HL-60/S4 treated with phorbol 12-myristate 13-acetate at 8.2 ng/mL for 4 days and 3 days (cell line): ENCODE measurements around the gene RASEF.

ENCODE experiments used
- in situ Hi-C: fragments of 300-500 bp; cut with MboI; formaldehyde crosslinking; loops from 2 replicates; pipeline ENCODE4 v1.15.0; 2022; ENCODE audit warnings: low sequenced_read_pairs

The RASEF gene

DNA sequence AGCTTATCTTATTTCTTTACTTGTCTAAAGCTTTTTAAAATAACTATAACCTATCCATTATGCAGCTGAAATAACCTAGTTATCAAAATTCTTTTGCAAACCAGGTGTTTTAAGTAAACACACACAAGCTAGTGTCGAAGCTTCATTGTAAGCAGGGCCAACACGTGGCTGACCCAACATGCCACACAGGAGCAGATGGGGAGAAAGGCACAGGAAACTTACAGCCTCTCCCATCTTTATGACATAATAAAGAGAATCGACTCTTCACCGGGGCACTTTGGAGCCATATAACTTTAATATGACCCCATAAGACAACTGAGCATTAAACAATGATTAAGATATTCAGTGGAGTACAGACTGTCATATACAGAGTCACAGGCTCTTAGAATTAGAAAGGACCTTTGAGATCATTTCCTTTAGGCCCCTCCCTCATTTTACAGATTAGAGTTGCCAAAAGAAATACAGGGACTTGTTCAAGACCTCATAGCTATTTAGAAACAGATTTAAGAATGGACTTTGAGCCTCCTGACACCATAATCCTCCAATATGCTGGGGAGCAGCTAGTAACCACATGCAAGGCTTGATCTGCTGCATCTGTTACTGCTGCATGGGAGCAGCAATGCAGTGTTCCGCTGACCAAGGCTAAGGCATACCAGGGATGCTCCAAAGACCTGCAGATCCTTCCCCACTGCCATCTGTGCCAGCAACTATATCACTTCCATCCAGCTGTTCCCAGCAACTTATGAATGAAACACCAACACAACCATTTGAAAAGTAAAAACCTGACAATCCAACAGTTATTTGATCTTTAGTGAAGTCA lies 75.4 kb downstream of the RASEF start:
- in situ Hi-C loops, result no loop called here

GRCh38 chr9:82981552-82981951 lies 81.4 kb downstream of the RASEF start:
- in situ Hi-C loops, result no loop called here

GRCh38 chr9:82975176-82975575 lies 87.8 kb downstream of the RASEF start:
- in situ Hi-C loops, result no loop called here

- in situ Hi-C loops, result no loop called here
Measured at GRCh38 chr9:82972446-82972845, 90.5 kb downstream of the RASEF start.

- in situ Hi-C loops, result no loop called here
Measured at GRCh38 chr9:82970359-82970758, 92.6 kb downstream of the RASEF start.

DNA sequence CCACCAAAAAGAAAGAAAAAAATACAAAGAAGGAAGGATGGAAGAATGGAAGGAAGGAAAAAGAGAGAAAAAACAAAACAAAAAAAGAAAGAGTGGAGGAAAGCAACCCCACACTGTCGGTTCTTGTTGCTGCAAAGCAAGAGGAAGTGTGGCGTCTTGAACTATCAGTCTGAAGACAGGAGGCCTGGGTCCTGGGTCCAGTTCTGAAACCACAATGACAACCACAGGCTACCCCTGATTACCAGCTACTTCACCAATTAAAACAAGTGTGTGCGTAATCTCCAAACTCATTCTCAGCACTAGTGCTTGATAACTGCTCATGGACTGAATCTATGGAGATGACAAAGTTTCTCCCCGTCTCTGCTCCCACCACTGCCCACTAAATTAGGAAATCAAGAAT lies 93.7 kb downstream of the RASEF start:
- in situ Hi-C loops, result no loop called here

- in situ Hi-C loops, result no loop called here
Measured at GRCh38 chr9:82968816-82969215, 94.1 kb downstream of the RASEF start.

GRCh38 chr9:82968388-82968787 lies 94.6 kb downstream of the RASEF start:
- in situ Hi-C loops, result no loop called here

DNA sequence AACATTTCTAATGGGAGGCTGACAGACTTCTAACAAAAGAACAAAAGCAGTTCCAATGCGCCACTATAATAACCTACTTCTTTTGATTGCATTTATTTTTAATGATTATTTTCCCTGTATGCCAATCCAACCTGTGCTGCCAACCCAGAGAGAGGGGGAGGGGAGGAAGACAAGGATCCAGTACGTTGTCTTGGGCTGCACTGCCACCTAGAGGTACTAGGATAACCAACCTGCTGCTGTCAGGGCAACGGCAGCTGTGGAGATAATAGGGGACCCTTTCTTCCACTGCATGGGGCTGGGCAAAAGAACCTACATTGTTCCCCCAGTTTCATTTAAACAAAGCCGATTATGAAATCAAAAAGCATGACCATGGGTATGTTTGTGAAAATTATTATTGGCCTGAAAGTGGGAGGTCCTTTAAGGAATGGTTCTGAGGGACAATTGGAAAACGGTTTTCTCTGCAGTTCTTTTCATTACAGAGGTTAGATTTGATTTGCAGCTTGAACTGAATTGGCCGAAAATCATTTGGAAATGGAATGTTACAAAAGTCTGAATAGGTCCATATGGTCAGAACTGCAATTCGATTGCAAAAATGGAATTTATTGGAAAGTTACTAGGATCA lies 101.3 kb downstream of the RASEF start:
- in situ Hi-C loops, result no loop called here

DNA sequence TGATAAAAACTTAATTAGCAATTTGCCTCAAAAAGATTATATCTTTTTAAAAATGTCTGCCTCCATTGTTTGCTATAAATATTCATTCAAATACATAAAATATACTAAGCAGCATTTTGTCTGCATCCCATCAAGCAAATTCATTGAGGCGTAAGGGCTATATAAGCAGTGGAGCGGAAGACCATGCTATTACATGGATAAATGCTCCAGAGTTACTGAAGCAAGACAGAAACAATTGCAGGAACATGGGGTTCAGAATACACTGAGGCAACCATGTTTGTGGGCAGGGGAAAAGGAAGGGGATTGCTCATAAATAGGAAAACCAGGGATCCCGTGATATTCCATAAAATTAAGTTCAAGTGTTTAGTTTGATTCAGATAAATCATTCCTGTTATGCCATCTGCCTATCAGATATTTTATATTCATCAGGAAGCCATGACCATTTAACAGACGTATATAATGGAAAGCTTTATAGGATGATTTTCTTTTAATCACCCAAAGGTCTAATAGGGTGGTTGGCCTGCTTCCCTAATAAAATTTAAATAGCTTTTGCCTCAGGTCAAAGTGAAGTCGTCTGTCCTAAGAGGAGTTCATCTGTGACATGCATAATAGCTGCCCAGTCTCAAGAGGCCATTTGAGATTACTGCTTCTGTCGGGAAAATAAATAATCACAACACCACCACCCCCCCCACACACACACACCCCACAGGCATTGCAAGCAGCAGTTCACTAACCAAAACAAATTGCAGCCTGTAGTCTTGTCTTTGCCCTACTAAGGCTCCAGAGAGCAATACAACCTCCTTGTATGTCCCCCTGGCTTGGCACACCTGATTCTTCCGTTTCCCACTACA lies 105.2 kb downstream of the RASEF start:
- in situ Hi-C loops, result no loop called here

DNA sequence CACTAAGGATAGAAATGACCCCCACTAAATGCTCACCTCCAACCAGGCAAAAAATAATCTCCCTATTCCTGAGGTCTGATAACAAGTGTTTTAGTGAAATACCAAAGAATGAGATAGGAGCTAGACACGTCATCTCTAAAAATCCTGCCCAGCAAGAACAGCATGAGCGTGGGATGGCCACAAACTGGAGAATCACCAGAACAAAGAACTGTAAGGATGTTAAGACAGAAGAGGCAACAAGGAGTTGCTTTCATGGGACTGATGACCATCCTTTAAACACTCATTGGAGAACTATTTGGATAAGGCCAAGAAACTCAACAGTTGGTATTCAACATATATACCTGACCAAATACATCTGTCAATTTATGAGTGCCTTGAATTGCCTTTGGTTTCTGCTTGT lies 113.7 kb downstream of the RASEF start:
- in situ Hi-C loops, result loop anchor here (25.0 kb wide), 1 partner anchor 112 kb away; no protein-coding TSS in a partner anchor

- in situ Hi-C loops, result loop anchor here (25.0 kb wide), 1 partner anchor 103 kb away; no protein-coding TSS in a partner anchor
Measured at GRCh38 chr9:82940376-82940775, 122.6 kb downstream of the RASEF start.

DNA sequence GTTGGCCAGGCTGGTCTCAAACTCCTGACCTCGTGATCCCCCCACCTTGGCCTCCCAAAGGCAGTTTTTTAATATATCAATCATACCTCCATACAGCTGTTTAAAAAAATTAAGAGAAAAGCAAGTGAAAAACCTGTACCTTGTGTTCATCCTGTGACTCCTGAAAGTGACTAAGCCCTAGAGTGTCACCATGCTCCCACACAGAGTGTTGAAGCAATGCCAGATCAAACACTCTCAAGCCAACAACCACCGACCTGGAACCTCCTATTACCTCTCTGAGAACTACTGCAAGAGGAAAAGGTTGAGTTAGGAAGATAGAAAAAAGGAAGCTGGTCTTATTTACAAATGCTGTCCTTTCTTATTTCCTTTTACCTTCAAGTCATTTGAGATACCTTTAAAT lies 123.5 kb downstream of the RASEF start:
- in situ Hi-C loops, result loop anchor here (25.0 kb wide), 1 partner anchor 102 kb away; no protein-coding TSS in a partner anchor

- in situ Hi-C loops, result loop anchor here (25.0 kb wide), 1 partner anchor 101 kb away; no protein-coding TSS in a partner anchor
Measured at GRCh38 chr9:82938426-82939218, 124.3 kb downstream of the RASEF start.

DNA sequence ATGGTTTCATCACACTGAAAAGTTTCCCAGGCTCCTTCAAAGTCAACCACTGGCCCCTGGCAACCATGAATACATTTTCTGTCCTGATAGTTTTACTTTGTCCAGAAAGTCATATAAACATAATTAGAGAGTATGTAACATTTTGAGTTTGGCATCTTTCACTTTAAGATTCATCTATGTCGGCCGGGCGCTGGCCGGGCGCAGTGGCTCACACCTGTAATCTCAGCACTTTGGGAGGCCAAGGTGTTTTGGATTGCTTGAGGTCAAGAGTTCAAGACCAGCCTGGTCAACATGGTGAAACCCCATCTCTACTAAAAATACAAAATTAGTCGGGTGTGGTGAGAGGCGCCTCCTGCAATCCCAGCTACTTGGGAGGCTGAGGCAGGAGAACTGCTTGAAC lies 126.4 kb downstream of the RASEF start:
- in situ Hi-C loops, result loop anchor here (25.0 kb wide), 1 partner anchor 99 kb away; no protein-coding TSS in a partner anchor

GRCh38 chr9:82934949-82935348 lies 128.0 kb downstream of the RASEF start:
- in situ Hi-C loops, result loop anchor here (25.0 kb wide), 1 partner anchor 98 kb away; no protein-coding TSS in a partner anchor

DNA sequence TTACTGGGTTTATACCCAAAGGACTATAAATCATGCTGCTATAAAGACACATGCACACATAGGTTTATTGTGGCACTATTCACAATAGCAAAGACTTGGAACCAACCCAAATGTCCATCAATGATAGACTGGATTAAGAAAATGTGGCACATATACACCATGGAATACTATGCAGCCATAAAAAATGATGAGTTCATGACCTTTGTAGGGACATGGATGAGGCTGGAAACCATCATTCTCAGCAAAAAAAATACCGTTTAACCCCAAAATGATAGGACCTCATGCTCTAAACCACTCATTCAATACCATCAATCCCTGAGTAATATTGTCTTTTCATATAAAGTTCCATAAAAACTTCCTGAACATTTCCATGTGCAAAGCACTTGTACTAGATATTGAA lies 128.9 kb downstream of the RASEF start:
- in situ Hi-C loops, result loop anchor here (25.0 kb wide), 1 partner anchor 97 kb away; no protein-coding TSS in a partner anchor

DNA sequence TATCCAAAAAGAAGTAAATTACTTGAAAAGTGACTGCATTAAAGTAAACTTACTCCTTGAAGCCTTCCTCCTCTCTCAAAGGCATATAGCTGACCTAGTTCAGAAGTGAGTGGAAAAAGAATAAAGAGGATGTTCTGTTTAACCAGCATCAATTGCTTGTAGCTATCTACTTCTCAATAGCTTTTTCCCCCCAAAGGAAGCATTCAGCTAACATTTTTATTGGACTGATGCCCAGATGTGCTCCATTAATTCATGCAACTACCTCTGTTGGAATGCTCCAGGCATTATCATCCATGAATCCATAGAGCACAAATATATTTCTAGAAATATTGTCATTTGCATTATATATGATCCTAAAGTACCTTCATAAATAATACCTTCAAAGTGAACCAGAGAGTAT lies 132.8 kb downstream of the RASEF start:
- in situ Hi-C loops, result loop anchor here (25.0 kb wide), 1 partner anchor 93 kb away; no protein-coding TSS in a partner anchor
